OCI-LY3 (cell line): Measurements from ENCODE around the gene DPF3.

Source experiments
- CTCF ChIP-seq: fragments of 200-600, 300-600 bp; sonication (generic); IDR thresholded peaks from 2 replicates; pipeline ENCODE4 v1.5.1; 2014; ENCODE audit warnings: antibody characterized with exemption, low read length, low read depth
- EZH2phosphoT487 ChIP-seq: fragments of 200-600 bp; shearing (Covaris generic); IDR thresholded peaks from 2 replicates; pipeline ENCODE4 v1.6.1; 2018; ENCODE audit warnings: antibody characterized with exemption, mixed run types, low read depth

GRCh38 chr14:72716476-72716875, 177.4 kb downstream of the DPF3 start:
- TF ChIP-seq CTCF (no peak), EZH2phosphoT487 (no peak)
